Liver (tissue), 3 donors: ENCODE measurements around the gene MYO7B.

Experiments used
- CTCF ChIP-seq: fragments of 150-350 bp; IDR thresholded peaks from 2 replicates; pipeline ENCODE4 v1.5.1; 2017; ENCODE audit warnings: improper control_type of control experiment, low read depth, low read length; ENCODE audit not compliant: missing input control
- RAD21 ChIP-seq, 2 donors: IDR thresholded peaks; 2 replicates each; pipeline ENCODE4 v1.6.1; 2016; ENCODE audit warnings: antibody characterized with exemption in 2 of 2, mild to moderate bottlenecking in 2 of 2
- REST ChIP-seq: IDR thresholded peaks from 2 replicates; pipeline ENCODE4 v1.6.1; 2016; ENCODE audit warnings: antibody characterized with exemption, mild to moderate bottlenecking
- TAF1 ChIP-seq: conservative IDR thresholded peaks from 2 replicates; pipeline ENCODE4 v1.6.1; 2016; ENCODE audit warnings: antibody characterized with exemption, mild to moderate bottlenecking
- YY1 ChIP-seq: IDR thresholded peaks from 2 replicates; pipeline ENCODE4 v1.6.1; 2016; ENCODE audit warnings: antibody characterized with exemption, mild to moderate bottlenecking
- donor health status: healthy.
- donor health status: healthy.

GRCh38 chr2:127573298-127573697 is 37.8 kb downstream of the MYO7B start:
- TF ChIP-seq CTCF, result no peak
- TF ChIP-seq YY1, result no peak
- no peak for TF ChIP-seq RAD21 (IDR thresholded peaks at IDR 0.05)
- TF ChIP-seq REST, result no peak
- no peak for TF ChIP-seq TAF1
